Cardiac muscle cell (in vitro differentiated cells and primary cell): ENCODE data around the gene RCOR1. TPM values are rescaled to one million over a fixed set of nuclear protein-coding genes. Genes with fewer than 3 reads are reported as not detected.
"Not testable (repeated sequence)": the region's sequence is repeated elsewhere in the genome, so short reads cannot be mapped to it uniquely, and the experiment has no call there.

Source experiments
- DNase-seq, 2 donors: peaks; one replicate each; pipeline versions ENCODE4 v3.0.0 to v3.0.0-alpha.2; 2010 to 2017; ENCODE audit warnings: low read depth in 1 of 2, low spot score in 1 of 2
- H3K27ac ChIP-seq: fragments of 200-600 bp; sonication (generic); 2 replicates; pipeline ENCODE4 v1.5.1; 2016
- H3K27me3 ChIP-seq: fragments of 200-600 bp; sonication (generic); 2 replicates; pipeline ENCODE4 v1.6.0; 2016; ENCODE audit warnings: control low read depth
- H3K36me3 ChIP-seq: fragments of 200-600 bp; sonication (generic); 2 replicates; pipeline ENCODE4 v1.5.1; 2016; ENCODE audit warnings: control low read depth
- H3K4me1 ChIP-seq: fragments of 200-600 bp; sonication (generic); 2 replicates; pipeline ENCODE4 v1.8.1; 2017; ENCODE audit warnings: low read depth, mild to moderate bottlenecking, mixed run types
- H3K4me3 ChIP-seq: fragments of 200-600 bp; sonication (generic); 2 replicates; pipeline ENCODE4 v1.5.1; 2016; ENCODE audit warnings: mild to moderate bottlenecking
- H3K9me3 ChIP-seq: fragments of 200-600 bp; sonication (generic); 2 replicates; pipeline ENCODE4 v1.5.1; 2017; ENCODE audit warnings: low read depth, mild to moderate bottlenecking, control low read depth
- CTCF ChIP-seq: IDR thresholded peaks from 2 replicates; pipeline ENCODE4 v1.5.1; 2012; ENCODE audit warnings: low read depth, mild to moderate bottlenecking, low read length
- polyA plus RNA-seq: library from polyadenylated mRNA; unstranded; fragments of >200 nt; fragmentation: Nextera tagmentation; extraction: Ambion mirVana; gene quantifications from 2 replicates; pipeline ENCODE4 v1.2.1, GENCODE V29; 2016
- total RNA-seq: library from RNA; depleted of rRNA; stranded (reverse); fragments of >200 nt; gene quantifications from 2 replicates; pipeline ENCODE4 v1.2.3, GENCODE V29; 2016

RCOR1 gene
- total and polyA plus RNA-seq, 2 experiments from 2014 or later = 5.3 to 17.0 TPM

GRCh38 chr14:102568115-102568614, 24.3 kb upstream of the RCOR1 start:
- no peaks in the 10 kb centered on the region for H3K27me3 ChIP-seq
- H3K36me3 ChIP-seq = no peaks in the 10 kb centered on the region
- no peaks in the 10 kb centered on the region for H3K4me1 ChIP-seq
- no peak overlapping the region for H3K4me3 ChIP-seq
- H3K27ac ChIP-seq = no peak overlapping the region
- no peak for TF ChIP-seq CTCF
- no peak for DNase-seq
- no peaks in the 10 kb centered on the region for H3K9me3 ChIP-seq

- no peak for TF ChIP-seq CTCF
- Histone ChIP-seq H3K27me3 (no peaks in the 10 kb centered on the region), H3K9me3 (no peaks in the 10 kb centered on the region), H3K36me3 (no peaks in the 10 kb centered on the region), H3K4me1 (peaks cover 8% of the 10 kb centered on the region), H3K27ac (no peak overlapping the region), H3K4me3 (no peak overlapping the region)
- no peak for DNase-seq
These were observed 22.0 kb upstream of the RCOR1 start for GRCh38 chr14:102570334-102570995.

GRCh38 chr14:102571043-102571442, 21.4 kb upstream of the RCOR1 start:
- Histone ChIP-seq H3K27ac (no peak overlapping the region), H3K9me3 (no peaks in the 10 kb centered on the region), H3K4me1 (peaks cover 8% of the 10 kb centered on the region), H3K36me3 (no peaks in the 10 kb centered on the region), H3K27me3 (no peaks in the 10 kb centered on the region), H3K4me3 (no peak overlapping the region)
- DNase-seq = no peak
- TF ChIP-seq CTCF = no peak

- no peaks in the 10 kb centered on the region for H3K36me3 ChIP-seq
- peaks cover 8% of the 10 kb centered on the region for H3K4me1 ChIP-seq
- H3K4me3 ChIP-seq = no peak overlapping the region
- no peaks in the 10 kb centered on the region for H3K9me3 ChIP-seq
- TF ChIP-seq CTCF = no peak
- H3K27ac ChIP-seq = no peak overlapping the region
- no peaks in the 10 kb centered on the region for H3K27me3 ChIP-seq
- DNase-seq = no peak
These were observed 20.9 kb upstream of the RCOR1 start for GRCh38 chr14:102571478-102572042.

- H3K4me3 ChIP-seq, DNase-seq, H3K27me3 ChIP-seq, H3K9me3 ChIP-seq, H3K36me3 ChIP-seq, H3K27ac ChIP-seq, H3K4me1 ChIP-seq: not testable (repeated sequence)
These were observed 19.3 kb upstream of the RCOR1 start for GRCh38 chr14:102573161-102573560.

GRCh38 chr14:102573591-102574046, 18.8 kb upstream of the RCOR1 start:
- no peaks in the 10 kb centered on the region for H3K36me3 ChIP-seq
- no peak overlapping the region for H3K4me3 ChIP-seq
- no peak overlapping the region for H3K27ac ChIP-seq
- no peaks in the 10 kb centered on the region for H3K9me3 ChIP-seq
- DNase-seq = no peak
- H3K27me3 ChIP-seq = no peaks in the 10 kb centered on the region
- H3K4me1 ChIP-seq = peaks cover 8% of the 10 kb centered on the region
- TF ChIP-seq CTCF = no peak
